ENCODE results near the gene SCFD2. TPM values are rescaled to one million over a fixed set of nuclear protein-coding genes. Genes with fewer than 3 reads are reported as not detected.
"Not testable (repeated sequence)": the region's sequence is repeated elsewhere in the genome, so short reads cannot be mapped to it uniquely, and the experiment has no call there.

Gene SCFD2
- total RNA-seq, 1 experiment from 2014 or later: 12.4 TPM

DNA sequence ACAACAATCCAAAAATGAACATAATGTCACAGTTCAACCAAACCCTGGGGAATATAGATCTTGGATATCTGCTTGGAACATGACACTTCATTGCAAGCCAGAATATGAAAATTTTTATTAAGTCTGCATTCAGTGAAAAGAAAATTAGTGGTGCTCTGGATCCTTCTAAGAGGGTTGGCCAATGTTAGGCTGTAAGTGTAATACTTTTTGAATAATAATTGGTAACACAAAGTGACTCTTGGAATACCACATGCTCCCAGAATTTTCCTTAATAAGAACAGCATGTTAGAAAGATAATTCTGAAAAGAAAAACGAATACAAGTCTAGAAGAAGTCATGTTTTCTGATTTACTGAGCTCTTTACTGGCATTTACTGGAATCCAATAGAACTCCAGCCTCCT, 328.0 kb downstream of the SCFD2 start:
- TF ChIP-seq ARID4B (CRISPR knock-in tag; IDR thresholded peaks at IDR 0.05; ENCODE audit: borderline replicate concordance) (no peak), ZNF396 (CRISPR knock-in tag; IDR thresholded peaks at IDR 0.05; ENCODE audit: borderline replicate concordance) (no peak), PREB (CRISPR knock-in tag; IDR thresholded peaks at IDR 0.05; ENCODE audit: borderline replicate concordance) (no peak), GTF2I (CRISPR knock-in tag; conservative IDR thresholded peaks at IDR 0.05) (no peak), IRF2 (CRISPR knock-in tag; IDR thresholded peaks at IDR 0.05; ENCODE audit: borderline replicate concordance, low read depth) (no peak), ESRRA (CRISPR knock-in tag; IDR thresholded peaks at IDR 0.05; ENCODE audit: borderline replicate concordance) (no peak), SP1 (CRISPR knock-in tag; conservative IDR thresholded peaks at IDR 0.05) (no peak), ELF4 (CRISPR knock-in tag; IDR thresholded peaks at IDR 0.05; ENCODE audit: low read depth) (no peak), FOXK1 (CRISPR knock-in tag; IDR thresholded peaks at IDR 0.05) (no peak), RELA (CRISPR knock-in tag; IDR thresholded peaks at IDR 0.05; ENCODE audit: borderline replicate concordance) (no peak), STAT6 (CRISPR knock-in tag; conservative IDR thresholded peaks at IDR 0.05; ENCODE audit: low read depth) (no peak), ZNF416 (CRISPR knock-in tag; IDR thresholded peaks at IDR 0.05) (no peak), ZNF121 (CRISPR knock-in tag; IDR thresholded peaks at IDR 0.05) (no peak), ZBTB21 (CRISPR knock-in tag; IDR thresholded peaks at IDR 0.05; ENCODE audit: borderline replicate concordance) (no peak), CBFB (CRISPR knock-in tag; IDR thresholded peaks at IDR 0.05; ENCODE audit: low read depth) (no peak), JUN (CRISPR knock-in tag; IDR thresholded peaks at IDR 0.05) (no peak), ZNF671 (CRISPR knock-in tag; IDR thresholded peaks at IDR 0.05) (no peak), GRHL2 (CRISPR knock-in tag; IDR thresholded peaks at IDR 0.05; ENCODE audit: insufficient replicate concordance, severe bottlenecking) (no peak)
- TF ChIP-seq, protein P1, sequence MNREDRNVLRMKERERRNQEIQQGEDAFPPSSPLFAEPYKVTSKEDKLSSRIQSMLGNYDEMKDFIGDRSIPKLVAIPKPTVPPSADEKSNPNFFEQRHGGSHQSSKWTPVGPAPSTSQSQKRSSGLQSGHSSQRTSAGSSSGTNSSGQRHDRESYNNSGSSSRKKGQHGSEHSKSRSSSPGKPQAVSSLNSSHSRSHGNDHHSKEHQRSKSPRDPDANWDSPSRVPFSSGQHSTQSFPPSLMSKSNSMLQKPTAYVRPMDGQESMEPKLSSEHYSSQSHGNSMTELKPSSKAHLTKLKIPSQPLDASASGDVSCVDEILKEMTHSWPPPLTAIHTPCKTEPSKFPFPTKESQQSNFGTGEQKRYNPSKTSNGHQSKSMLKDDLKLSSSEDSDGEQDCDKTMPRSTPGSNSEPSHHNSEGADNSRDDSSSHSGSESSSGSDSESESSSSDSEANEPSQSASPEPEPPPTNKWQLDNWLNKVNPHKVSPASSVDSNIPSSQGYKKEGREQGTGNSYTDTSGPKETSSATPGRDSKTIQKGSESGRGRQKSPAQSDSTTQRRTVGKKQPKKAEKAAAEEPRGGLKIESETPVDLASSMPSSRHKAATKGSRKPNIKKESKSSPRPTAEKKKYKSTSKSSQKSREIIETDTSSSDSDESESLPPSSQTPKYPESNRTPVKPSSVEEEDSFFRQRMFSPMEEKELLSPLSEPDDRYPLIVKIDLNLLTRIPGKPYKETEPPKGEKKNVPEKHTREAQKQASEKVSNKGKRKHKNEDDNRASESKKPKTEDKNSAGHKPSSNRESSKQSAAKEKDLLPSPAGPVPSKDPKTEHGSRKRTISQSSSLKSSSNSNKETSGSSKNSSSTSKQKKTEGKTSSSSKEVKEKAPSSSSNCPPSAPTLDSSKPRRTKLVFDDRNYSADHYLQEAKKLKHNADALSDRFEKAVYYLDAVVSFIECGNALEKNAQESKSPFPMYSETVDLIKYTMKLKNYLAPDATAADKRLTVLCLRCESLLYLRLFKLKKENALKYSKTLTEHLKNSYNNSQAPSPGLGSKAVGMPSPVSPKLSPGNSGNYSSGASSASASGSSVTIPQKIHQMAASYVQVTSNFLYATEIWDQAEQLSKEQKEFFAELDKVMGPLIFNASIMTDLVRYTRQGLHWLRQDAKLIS (CRISPR knock-in tag; IDR thresholded peaks at IDR 0.05; ENCODE audit: borderline replicate concordance): no peak
- TF ChIP-seq, protein P2, sequence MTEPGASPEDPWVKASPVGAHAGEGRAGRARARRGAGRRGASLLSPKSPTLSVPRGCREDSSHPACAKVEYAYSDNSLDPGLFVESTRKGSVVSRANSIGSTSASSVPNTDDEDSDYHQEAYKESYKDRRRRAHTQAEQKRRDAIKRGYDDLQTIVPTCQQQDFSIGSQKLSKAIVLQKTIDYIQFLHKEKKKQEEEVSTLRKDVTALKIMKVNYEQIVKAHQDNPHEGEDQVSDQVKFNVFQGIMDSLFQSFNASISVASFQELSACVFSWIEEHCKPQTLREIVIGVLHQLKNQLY (CRISPR knock-in tag; IDR thresholded peaks at IDR 0.05): no peak
- no peak for DNase-seq (ENCODE audit: low spot score)
- Mint-ChIP-seq H3K4me1 (no peaks in the 10 kb centered on the region), H3K27ac (no peak overlapping the region), H3K4me3 (no peak overlapping the region), H3K36me3 (peaks cover 16% of the 10 kb centered on the region), H3K9me3 (peaks cover 29% of the 10 kb centered on the region), H3K27me3 (ENCODE audit: low read depth) (no peaks in the 10 kb centered on the region)
- CTCF ChIA-PET: no interaction called here
- ATAC-seq: no peak
- POLR2A ChIA-PET: no interaction called here

DNA sequence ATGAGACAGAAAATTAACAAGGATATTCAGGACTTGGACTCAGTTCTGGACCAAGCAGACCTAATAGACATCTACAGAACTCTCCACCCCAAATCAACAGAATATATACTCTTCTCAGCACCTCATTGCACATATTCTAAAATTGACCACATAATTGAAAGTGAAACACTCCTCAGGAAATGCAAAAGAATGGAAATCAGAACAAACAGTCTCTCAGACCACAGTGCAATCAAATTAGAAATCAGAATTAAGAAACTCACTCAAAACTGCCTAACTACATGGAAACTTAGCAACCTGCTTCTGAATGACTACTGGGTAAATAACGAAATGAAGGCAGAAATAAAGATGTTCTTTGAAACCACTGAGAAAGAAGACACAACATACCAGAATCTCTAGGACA, 333.0 kb downstream of the SCFD2 start:
- H3K4me1 Mint-ChIP-seq; H3K4me3 Mint-ChIP-seq; ATAC-seq; H3K27me3 Mint-ChIP-seq (ENCODE audit: low read depth); DNase-seq (ENCODE audit: low spot score); H3K27ac Mint-ChIP-seq; POLR2A ChIA-PET; CTCF ChIA-PET: not testable (repeated sequence)
- H3K9me3 Mint-ChIP-seq: peaks cover 36% of the 10 kb centered on the region
- peaks cover 16% of the 10 kb centered on the region for H3K36me3 Mint-ChIP-seq

All from WTC11 (cell line).